Inflammatory macrophage (primary cell): Measurements from ENCODE around the gene CPN1.

Source experiments
- DNase-seq, 2 donors: peaks; one replicate each; pipeline ENCODE4 v3.0.0-alpha.2; 2020 to 2022

CPN1 gene

DNA sequence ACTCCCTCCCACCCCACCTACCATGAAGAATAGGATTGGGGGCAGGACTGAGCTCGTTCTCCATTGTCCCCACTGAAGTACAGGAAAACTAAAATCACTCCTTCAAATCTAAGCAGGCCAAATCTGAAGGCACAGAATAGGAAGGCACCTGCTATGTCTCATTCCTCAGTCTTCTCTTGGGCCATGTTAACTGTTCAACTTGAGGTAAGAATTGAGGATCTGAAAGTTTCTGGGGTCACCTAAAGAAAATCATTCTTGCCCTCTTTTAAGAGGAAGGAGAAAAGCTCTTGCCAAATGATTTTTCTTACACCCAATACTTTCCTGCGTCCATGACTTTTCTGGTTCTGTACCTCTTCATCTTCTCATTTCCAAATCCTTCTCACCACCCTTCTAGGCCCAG lies 4.9 kb downstream of the CPN1 start:
- no peak for DNase-seq

DNA sequence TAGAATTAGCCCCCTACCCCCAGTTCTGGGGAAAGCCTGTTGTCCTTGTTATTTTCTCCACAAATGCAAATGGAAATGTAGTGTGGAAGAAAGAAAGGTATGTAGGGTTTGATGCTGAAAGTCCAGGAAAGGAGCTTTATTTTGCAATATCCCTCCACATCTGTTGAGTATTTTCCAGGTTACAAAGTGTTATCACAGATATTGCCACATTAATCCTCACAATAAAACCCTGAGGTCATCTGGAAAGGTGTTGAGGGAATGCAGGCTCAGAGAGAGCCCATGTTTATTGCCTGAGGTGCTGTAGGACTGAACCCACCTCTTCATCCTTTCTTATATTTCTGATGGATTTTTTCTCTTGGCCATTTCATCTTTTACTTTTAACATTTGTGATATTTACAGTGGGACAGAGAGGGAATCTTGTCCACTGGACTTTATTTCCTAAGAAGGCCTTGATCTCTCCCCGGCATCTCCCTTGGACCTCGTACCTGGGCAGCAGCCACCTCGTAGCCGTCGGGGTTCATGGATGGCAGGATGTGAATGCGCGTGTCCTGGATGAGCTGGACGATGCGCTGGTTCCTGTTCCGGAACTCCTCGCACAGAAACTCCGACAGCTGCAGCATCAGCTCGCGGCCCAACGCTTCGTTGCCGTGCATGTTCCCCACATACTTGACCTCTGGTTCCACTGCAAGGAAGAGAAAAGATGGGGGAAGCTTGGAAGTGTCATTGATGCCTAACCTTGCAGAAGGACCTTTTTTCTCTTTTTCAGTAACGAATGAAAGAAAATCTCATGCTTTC lies 6.0 kb downstream of the CPN1 start:
- no peak for DNase-seq

GRCh38 chr10:100072514-100072913 lies 9.2 kb downstream of the CPN1 start:
- no peak for DNase-seq

DNA sequence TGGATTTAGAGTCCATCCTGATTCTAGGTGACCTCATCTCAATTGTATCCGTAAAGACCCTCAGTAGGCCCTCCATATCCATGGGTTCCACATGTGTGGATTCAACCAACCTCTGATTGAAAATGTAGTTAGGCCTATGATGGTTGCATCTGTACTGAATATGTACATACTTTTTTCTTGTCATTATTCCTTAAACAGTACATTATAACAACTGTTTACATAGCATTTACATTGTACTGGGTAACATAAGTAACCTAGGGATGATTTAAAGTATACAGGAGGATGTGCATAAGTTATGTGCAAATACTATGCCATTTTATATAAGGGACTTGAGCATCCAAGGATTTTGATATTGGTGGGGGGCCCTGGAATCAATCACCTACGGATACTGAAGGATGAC lies 10.1 kb downstream of the CPN1 start:
- DNase-seq: no peak

DNA sequence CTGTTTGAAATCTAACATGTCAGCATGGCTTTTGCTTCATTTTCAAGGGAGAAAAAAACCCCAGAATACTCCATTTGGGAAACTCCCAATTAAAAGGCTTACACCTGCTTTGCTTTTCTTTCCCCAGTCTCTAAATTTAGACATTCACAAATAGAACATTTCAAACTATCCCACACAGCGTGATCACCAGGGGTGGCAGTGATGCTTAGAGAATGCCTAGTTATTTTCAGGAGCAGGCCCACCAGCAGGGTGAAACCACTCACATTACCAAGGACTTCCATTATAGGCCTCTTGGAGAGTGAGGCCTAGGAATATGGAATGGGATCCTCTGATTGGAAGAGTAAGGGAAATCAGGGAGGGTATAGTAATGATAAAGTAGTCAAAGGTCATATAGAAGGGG lies 14.2 kb downstream of the CPN1 start:
- no peak for DNase-seq

- no peak for DNase-seq
Observed at GRCh38 chr10:100065084-100065660, 16.5 kb downstream of the CPN1 start.

DNA sequence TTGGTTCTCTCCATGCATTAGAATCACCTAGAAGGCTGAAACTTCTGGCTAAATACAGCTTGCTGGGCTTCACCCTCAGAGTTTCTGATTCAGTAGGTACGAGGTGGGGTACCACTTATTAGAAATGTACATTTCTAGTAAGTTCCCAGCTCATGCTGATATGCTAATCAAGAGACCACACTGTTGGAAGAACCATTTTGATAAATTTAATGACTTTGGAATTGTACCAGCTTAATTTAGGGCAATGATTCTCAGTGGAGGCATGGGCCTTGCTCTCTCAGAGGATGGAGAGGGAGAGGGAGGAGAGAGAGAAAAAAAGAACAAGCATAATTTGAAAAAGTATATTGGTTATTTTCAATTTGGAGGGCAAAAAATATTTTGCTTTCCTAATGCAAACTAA lies 20.3 kb downstream of the CPN1 start:
- no peak for DNase-seq

DNA sequence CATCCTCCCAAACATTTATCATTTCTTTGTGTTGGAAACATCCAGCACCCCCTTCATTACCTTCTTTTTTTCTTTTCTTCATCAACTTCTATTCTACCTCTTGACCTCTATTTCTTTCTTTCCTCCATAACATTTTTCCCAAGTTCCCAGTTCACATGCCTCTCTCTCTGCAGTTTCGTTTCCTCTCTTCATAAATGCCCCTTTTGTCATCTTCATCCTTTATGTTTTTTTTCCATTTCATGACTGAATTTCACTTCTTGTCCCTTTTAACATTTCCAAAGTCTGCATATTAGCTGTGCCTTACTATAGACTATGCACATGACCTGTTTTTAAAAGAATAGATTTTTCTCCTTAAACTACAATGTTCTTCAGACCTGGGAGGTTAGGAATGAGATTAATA lies 23.7 kb downstream of the CPN1 start:
- DNase-seq: no peak

DNA sequence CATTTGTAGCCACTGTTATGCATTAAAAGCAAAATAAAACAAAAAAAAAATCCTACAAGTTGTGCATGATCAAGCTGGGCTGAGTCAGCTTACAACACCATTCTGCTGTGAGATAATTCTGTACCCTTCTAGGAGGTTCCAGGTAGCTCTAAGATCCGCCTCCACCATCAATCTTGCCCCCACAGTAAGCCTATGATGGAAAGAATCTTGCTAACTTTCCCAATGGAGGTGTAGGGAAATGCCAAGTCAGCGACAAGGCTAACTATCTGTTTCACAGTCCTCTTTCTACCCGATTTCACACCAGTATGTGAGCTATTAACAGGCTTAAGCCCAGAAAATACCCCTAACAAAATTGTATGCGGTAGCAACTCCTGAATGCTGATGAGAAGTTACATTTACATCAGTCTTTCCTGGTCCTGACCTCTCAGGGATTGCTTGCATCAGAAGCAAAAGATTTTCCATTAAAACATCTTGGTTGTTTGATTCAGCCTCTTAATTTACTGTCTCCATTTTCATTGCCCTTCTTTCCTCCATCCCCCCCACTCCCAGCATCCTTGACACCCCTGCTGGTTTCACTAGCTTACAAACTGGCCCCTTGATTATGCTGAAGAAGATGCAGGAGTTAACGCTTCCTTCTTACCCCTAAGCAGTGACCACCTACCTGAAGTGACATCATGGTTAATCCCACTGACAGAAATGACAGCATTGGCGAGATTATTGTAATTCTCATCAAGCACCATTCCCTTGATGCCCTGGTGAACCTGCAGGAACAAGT lies 27.8 kb downstream of the CPN1 start:
- no peak for DNase-seq

DNA sequence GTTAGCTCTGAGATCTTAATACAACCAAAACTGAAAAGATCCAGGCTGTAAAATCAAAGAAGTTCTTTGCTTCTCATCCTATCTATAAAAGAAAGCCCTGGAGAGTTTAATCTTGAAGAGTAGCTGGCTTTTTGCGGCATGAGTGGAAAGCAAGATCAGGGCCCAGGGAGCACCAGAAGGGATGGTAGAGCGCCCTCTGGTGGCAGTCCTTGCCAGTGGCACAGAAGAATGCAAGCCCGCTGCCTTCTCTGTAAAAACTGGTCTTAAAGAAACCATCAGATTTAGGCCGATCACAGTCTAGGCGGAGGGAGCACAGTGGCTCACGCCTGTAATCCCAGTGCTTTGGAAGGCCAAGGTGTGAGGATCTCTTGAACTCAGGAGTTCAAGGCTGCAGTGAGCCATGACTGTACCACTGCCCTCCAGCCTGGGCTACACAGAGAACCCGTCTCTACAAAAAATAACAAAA lies 35.6 kb downstream of the CPN1 start:
- peak; percentile 70 to 78 for DNase-seq

DNA sequence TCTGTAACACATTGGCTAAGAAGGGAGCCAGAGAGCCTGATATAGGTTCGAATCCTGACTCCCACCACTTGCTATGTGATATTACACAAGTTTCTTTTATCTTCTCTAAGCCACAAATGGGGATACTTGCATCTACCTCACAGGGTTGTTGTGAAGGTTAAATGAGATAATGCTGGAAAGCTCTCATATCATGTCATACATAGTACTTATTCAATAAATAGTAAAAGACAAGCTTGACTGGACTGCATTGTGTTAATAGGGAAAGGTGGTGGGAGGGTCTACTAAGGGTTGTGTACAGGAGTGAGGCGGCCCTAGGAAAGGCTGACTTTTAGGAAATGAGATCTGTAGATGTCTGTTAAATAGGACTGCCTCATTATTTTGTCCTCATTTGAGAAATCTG lies 36.1 kb downstream of the CPN1 start:
- DNase-seq: no peak

- no peak for DNase-seq
Observed at GRCh38 chr10:100043796-100044195, 37.9 kb downstream of the CPN1 start.

- DNase-seq: no peak
Observed at GRCh38 chr10:100043344-100043743, 38.3 kb downstream of the CPN1 start.

DNA sequence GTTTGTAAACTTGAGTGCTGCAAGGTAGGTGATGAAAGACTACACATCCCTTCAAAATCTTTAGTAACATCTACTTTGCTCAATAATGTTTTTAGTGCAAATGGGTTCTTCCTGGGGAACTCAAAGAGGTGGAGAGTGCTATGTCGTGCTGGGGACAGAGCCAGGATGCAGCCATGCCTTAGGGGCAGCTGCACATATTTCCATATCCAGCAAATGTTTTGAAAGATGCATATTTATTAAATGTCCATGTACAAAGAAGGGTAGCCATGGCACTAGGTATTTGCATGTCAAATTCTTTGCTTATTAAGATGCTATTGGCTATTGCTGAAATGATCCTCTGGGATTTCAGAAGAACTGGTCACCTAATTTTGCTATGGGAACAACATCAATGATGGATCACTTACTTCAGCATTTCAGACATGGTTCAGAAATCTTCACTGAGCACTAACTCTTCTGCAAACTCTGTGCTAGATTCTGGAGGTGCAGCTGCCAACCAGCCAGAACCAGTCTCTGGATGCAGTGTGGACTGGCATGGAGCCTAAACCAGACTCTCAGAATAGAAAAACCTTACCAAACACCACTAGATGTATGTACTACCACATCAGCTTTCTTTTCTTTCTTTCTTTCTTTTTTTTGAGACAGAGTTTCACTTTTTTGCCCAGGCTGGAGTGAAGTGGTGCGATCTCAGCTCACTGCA lies 40.2 kb downstream of the CPN1 start:
- DNase-seq: no peak

- DNase-seq: no peak
Observed at GRCh38 chr10:100038561-100039071, 43.1 kb downstream of the CPN1 start.

GRCh38 chr10:100037758-100038315 lies 43.8 kb downstream of the CPN1 start:
- no peak for DNase-seq

- DNase-seq: no peak
Observed at GRCh38 chr10:100036850-100037249, 44.8 kb downstream of the CPN1 start.

DNA sequence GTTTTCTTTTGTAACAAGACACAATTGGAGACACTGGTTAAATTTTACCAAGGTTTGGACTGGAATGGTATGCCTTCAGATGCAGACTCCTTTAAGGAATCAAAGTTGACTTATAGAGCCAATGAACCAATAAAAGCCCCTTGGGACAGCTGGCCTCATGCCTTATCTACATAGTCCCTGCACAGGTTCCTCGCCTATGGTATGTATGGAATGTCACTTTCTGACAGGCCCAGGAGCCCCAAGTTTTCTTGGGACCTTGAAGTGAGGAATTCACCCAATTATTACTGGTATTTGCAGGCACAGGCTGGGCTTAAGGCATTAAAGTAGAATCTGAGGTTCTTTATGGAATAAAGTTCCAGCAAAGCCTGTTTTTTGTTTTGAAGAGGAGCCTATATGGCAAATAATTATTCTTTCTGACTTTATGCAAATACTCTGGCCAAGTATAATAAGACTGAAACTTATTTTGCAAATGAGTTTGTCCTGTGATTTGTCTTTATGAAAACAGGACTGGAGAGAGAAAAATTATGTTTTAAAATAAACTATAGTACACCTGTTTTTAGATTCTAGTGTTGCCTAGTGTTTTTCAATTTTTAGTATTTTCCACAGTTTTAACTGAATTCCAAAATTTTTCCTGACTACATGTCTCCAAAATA lies 47.8 kb downstream of the CPN1 start:
- DNase-seq: no peak

DNA sequence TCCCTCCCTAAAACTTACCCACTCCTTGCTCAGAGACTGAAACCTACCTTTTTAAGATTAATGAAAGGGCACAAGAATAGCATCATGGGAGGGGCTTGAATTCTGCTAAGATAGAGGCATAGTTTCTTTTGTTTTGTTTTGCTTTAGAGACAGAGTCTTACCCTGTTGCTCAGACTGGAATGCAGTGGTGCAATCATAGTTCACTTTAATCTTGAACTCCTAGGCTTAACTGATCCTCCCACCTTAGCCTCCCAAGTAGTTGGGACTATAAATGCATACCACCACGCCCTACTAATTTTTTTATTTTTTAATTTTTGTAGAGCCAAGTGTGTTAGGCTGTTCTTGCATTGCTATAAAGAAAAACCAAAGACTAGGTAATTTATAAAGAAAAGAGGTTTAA lies 54.3 kb downstream of the CPN1 start:
- DNase-seq: no peak

GRCh38 chr10:100025576-100025975 lies 56.1 kb downstream of the CPN1 start:
- no peak for DNase-seq

GRCh38 chr10:100024748-100025147 lies 56.9 kb downstream of the CPN1 start:
- no peak for DNase-seq

GRCh38 chr10:100022403-100022802 lies 59.3 kb downstream of the CPN1 start:
- no peak for DNase-seq
